Ectodermal cell (in vitro differentiated cells): ENCODE results near the gene MAN1A1.

Experiments used
- H3K27ac ChIP-seq: 2 replicates; pipeline ENCODE4 v1.7.0; 2013; ENCODE audit warnings: mild to moderate bottlenecking, low read depth, low read length; ENCODE audit not compliant: insufficient read depth, poor library complexity, severe bottlenecking
- H3K27me3 ChIP-seq: 2 replicates; pipeline ENCODE4 v1.7.0; 2013; ENCODE audit warnings: mild to moderate bottlenecking, low read length; ENCODE audit not compliant: insufficient read depth, control insufficient read depth, poor library complexity, severe bottlenecking
- H3K36me3 ChIP-seq: one replicate; pipeline ENCODE4 v1.7.0; 2013; ENCODE audit warnings: low read length; ENCODE audit not compliant: control insufficient read depth, insufficient read depth
- H3K4me1 ChIP-seq: one replicate; pipeline ENCODE4 v1.7.0; 2013; ENCODE audit warnings: low read length; ENCODE audit not compliant: control insufficient read depth, insufficient read depth
- H3K4me3 ChIP-seq: 2 replicates; pipeline ENCODE4 v1.7.0; 2013; ENCODE audit warnings: low read depth, low read length, control low read depth; ENCODE audit not compliant: insufficient read depth
- H3K9me3 ChIP-seq: 2 replicates; pipeline ENCODE4 v1.7.0; 2013; ENCODE audit warnings: mild to moderate bottlenecking, low read length, moderate library complexity; ENCODE audit not compliant: control insufficient read depth
- WGBS, 2 experiments: methylation state at CpG; one replicate each; pipeline ENCODE4 v1.1.7; 2013; ENCODE audit warnings: missing lambda C conversion rate in 2 of 2; 5-methylcytosine and 5-hydroxymethylcytosine counted together

The MAN1A1 gene

GRCh38 chr6:119276211-119276610, 73.3 kb downstream of the MAN1A1 start:
- Histone ChIP-seq H3K36me3 (no peaks in the 10 kb centered on the region), H3K4me1 (no peaks in the 10 kb centered on the region), H3K27me3 (no peaks in the 10 kb centered on the region), H3K27ac (no peak overlapping the region), H3K9me3 (no peaks in the 10 kb centered on the region), H3K4me3 (no peak overlapping the region)
- WGBS, 2 experiments: 96 to 100% methylated on average over 1 to 2 of the region's 2 CpGs

DNA sequence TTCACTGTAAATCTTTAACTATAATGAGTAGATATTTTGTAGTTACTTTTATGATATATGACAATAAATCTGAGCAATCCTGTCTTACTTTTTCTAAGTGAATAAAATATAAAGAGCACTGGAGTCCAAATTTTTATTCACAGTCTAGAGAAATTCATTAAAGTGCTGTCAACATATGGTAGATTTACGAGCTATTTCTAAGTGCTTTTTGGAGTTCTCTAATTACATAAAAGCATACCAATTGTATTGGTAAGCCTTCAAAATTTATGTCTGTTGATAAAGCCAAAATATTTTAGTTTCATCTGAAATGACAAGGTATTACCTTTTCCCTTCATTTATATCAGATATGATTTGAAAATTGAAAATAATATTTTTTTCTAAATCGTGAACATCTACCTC, 75.4 kb downstream of the MAN1A1 start:
- no peak overlapping the region for H3K4me3 ChIP-seq
- H3K27ac ChIP-seq: no peak overlapping the region
- 70 to 100% methylated on average over 1 to 2 of the region's 2 CpGs for WGBS, 2 experiments
- no peaks in the 10 kb centered on the region for H3K36me3 ChIP-seq
- no peaks in the 10 kb centered on the region for H3K4me1 ChIP-seq
- H3K27me3 ChIP-seq: no peaks in the 10 kb centered on the region
- H3K9me3 ChIP-seq: no peaks in the 10 kb centered on the region

DNA sequence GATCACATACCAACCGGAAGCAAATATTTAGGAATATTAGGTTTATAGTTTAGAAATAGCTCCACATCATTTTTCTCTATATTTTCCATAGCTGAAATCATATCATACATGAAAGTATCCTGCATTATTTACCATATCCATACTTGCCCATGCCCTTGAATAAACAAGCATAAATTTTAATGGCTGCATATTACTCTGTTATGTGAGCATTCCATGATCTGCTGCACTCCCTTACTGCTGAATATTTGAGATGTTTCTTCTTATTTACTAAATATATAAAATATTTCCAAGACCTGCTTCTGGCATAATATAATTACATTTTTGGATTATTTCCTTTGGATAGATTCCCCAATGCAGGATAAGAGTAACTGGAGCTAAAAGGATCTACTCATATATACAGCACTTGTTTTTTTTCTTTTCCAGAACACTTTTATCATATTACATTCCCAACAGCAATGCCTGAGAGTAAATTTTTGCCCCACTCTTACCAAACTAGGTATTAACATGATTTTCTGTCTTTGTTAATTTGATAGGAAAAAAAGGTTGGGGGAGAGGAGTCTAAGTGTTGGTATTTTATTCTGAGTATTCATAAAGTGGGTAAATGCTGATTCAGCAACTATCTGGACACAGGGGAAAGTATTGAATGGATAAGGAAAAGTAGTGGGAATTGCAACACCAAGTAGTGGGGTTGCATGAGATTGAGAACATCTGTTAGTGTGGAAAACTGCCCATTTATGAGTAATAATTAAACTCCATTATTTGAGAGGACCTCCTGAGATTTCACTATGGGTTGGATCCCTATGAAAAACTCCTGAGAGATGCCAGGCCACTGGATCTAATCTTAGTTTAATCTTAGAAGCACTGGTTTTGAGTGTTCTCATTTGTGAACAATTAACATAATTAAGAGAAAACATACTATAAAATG, 76.0 kb downstream of the MAN1A1 start:
- Histone ChIP-seq H3K36me3 (no peaks in the 10 kb centered on the region), H3K9me3 (no peaks in the 10 kb centered on the region), H3K4me1 (no peaks in the 10 kb centered on the region), H3K27me3 (no peaks in the 10 kb centered on the region), H3K27ac (no peak overlapping the region), H3K4me3 (no peak overlapping the region)
- WGBS, 2 experiments: no CpG with 5 or more reads among the region's 1 CpG

DNA sequence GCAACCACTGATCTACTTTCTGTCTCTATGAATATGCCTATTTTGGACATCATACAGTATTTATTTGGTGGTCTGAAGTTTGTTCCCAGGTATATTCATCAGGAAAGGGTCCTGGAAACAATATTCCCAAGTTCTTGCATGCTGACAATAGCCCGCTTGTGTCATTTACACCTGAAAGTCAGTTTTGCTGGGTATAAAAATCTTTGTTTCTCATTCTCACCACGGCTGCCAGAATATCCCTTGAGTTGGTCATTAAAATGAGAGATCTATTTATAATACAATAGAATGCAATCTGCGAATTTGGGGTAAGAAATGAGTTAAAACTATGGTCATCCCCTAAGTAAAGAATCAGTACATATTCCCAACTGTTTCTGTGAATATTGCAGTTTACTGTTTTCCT, 79.0 kb downstream of the MAN1A1 start:
- Histone ChIP-seq H3K9me3 (no peaks in the 10 kb centered on the region), H3K27ac (no peak overlapping the region), H3K27me3 (no peaks in the 10 kb centered on the region), H3K36me3 (no peaks in the 10 kb centered on the region), H3K4me1 (no peaks in the 10 kb centered on the region), H3K4me3 (no peak overlapping the region)
- WGBS, 2 experiments: 96 to 100% methylated on average over 2 of the region's 3 CpGs

GRCh38 chr6:119269266-119270103, 80.1 kb downstream of the MAN1A1 start:
- H3K27me3 ChIP-seq: no peaks in the 10 kb centered on the region
- H3K4me3 ChIP-seq: no peak overlapping the region
- 95 to 97% methylated on average over 7 to 8 of the region's 8 CpGs for whole genome bisulfite sequencing, 2 experiments
- H3K36me3 ChIP-seq: no peaks in the 10 kb centered on the region
- no peaks in the 10 kb centered on the region for H3K9me3 ChIP-seq
- no peaks in the 10 kb centered on the region for H3K4me1 ChIP-seq
- no peak overlapping the region for H3K27ac ChIP-seq

- Histone ChIP-seq H3K27me3 (no peaks in the 10 kb centered on the region), H3K27ac (no peak overlapping the region), H3K4me1 (no peaks in the 10 kb centered on the region), H3K9me3 (no peaks in the 10 kb centered on the region), H3K4me3 (no peak overlapping the region), H3K36me3 (no peaks in the 10 kb centered on the region)
- 100% methylated on average over 1 of the region's 1 CpG; no CpG with 5 or more reads in 1 of the 2 experiments for WGBS, 2 experiments
Measured at GRCh38 chr6:119267126-119267905, 82.2 kb downstream of the MAN1A1 start.

DNA sequence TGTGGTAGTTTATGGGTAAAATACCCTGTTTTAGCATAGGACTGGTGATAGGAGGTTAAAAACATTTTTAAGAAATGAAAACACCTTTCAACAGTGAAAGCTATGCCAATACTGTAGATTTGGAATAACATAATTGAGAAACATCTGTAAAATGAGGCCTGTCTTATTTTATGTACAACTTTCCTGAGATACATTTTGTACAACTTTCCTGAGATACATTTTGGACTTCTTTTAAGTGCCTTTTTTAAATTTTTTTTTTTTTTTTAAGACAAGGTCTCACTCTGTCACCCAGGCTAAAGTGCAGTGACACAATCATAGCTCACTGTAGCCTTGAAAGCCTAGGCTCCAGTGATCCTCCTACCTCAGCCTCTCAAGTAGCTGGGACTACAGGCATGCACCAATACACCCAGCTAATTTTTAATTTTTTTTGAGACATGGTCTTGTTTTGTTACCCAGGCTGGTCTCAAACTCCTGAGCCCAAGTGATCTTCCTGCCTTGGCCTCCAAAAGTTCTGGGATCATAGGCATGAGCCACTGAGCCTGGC, 84.6 kb downstream of the MAN1A1 start:
- no peaks in the 10 kb centered on the region for H3K36me3 ChIP-seq
- H3K9me3 ChIP-seq: no peaks in the 10 kb centered on the region
- no peak overlapping the region for H3K4me3 ChIP-seq
- no peaks in the 10 kb centered on the region for H3K27me3 ChIP-seq
- H3K27ac ChIP-seq: no peak overlapping the region
- no peaks in the 10 kb centered on the region for H3K4me1 ChIP-seq

GRCh38 chr6:119262612-119263011, 86.9 kb downstream of the MAN1A1 start:
- Histone ChIP-seq H3K9me3 (no peaks in the 10 kb centered on the region), H3K27ac (no peak overlapping the region), H3K4me1 (no peaks in the 10 kb centered on the region), H3K36me3 (no peaks in the 10 kb centered on the region), H3K27me3 (no peaks in the 10 kb centered on the region), H3K4me3 (no peak overlapping the region)
- 40 to 42% methylated on average over 2 of the region's 2 CpGs for WGBS, 2 experiments

GRCh38 chr6:119261944-119262284, 87.6 kb downstream of the MAN1A1 start:
- Histone ChIP-seq H3K27me3 (no peaks in the 10 kb centered on the region), H3K4me1 (no peaks in the 10 kb centered on the region), H3K36me3 (no peaks in the 10 kb centered on the region), H3K9me3 (no peaks in the 10 kb centered on the region), H3K4me3 (no peak overlapping the region), H3K27ac (no peak overlapping the region)
- 82 to 85% methylated on average over 3 of the region's 3 CpGs for WGBS, 2 experiments
